Activated CD4-positive, alpha-beta memory T cell treated with anti-CD3 and anti-CD28 coated beads, Interleukin-2, amount 10 ng/mL, durations not matched to agents 7 days and 5 days (primary cell): Measurements from ENCODE around the gene SAPCD1. TPM values are rescaled to one million over a fixed set of nuclear protein-coding genes. Genes with fewer than 3 reads are reported as not detected.
"Not testable (repeated sequence)": the region's sequence is repeated elsewhere in the genome, so short reads cannot be mapped to it uniquely, and the experiment has no call there.

Experiments
- CTCF ChIA-PET: fragments of 350-600 bp; sonication (Branson Sonifier 250); formaldehyde crosslinking; loops from one replicate; lab custom pipeline; 2021; ENCODE audit warnings: antibody characterized with exemption, inconsistent platforms; lab: Charles Lee
- POLR2A ChIA-PET: fragments of 350-600 bp; sonication (Branson Sonifier 250); formaldehyde crosslinking; loops from one replicate; lab custom pipeline; 2021; ENCODE audit warnings: antibody characterized with exemption; lab: Charles Lee
- DNase-seq: peaks from one replicate; pipeline ENCODE4 v3.0.0-alpha.2; 2020
- H3K27ac Mint-ChIP-seq: one replicate; pipeline ENCODE4 v1.8.0; 2021; ENCODE audit warnings: mild to moderate bottlenecking, mixed read lengths
- H3K27me3 Mint-ChIP-seq: one replicate; pipeline ENCODE4 v1.8.0; 2021; ENCODE audit warnings: mixed read lengths
- H3K36me3 Mint-ChIP-seq: one replicate; pipeline ENCODE4 v1.8.0; 2021; ENCODE audit warnings: low read depth, mixed read lengths
- H3K4me1 Mint-ChIP-seq: one replicate; pipeline ENCODE4 v1.8.0; 2021; ENCODE audit warnings: mixed read lengths
- H3K4me3 Mint-ChIP-seq: one replicate; pipeline ENCODE4 v1.8.0; 2021; ENCODE audit warnings: mild to moderate bottlenecking, mixed read lengths
- H3K9me3 Mint-ChIP-seq: one replicate; pipeline ENCODE4 v1.8.0; 2021; ENCODE audit warnings: mixed read lengths
- total RNA-seq, 2 experiments: library from RNA; stranded (reverse); gene quantifications; one replicate each; pipeline ENCODE4 v1.2.3, GENCODE V29; 2021

Gene SAPCD1
- total RNA-seq, 2 experiments from 2014 or later, result 10.7 to 14.6 TPM

GRCh38 chr6:31799781-31800180 is 37.3 kb downstream of the SAPCD1 start:
- H3K27ac Mint-ChIP-seq, result no peak overlapping the region
- no peak overlapping the region for H3K4me3 Mint-ChIP-seq
- peaks cover 32% of the 10 kb centered on the region for H3K36me3 Mint-ChIP-seq
- POLR2A ChIA-PET, result interaction anchor here (1.3 to 7.4 kb wide), 5 partner anchors 14 to 61 kb away, joined by 3 to 104 read pairs (median 10); partner anchors contain the start of genes CLIC1, HSPA1A, HSPA1L and MSH5
- H3K27me3 Mint-ChIP-seq, result no peaks in the 10 kb centered on the region
- no peak for DNase-seq
- no peaks in the 10 kb centered on the region for H3K9me3 Mint-ChIP-seq
- CTCF ChIA-PET, result interaction anchor here (1.6 to 2.1 kb wide), 2 partner anchors 9 to 18 kb away, joined by 6 to 7 read pairs; no protein-coding TSS in a partner anchor
- H3K4me1 Mint-ChIP-seq, result peaks cover 45% of the 10 kb centered on the region

GRCh38 chr6:31801031-31801927 is 38.8 kb downstream of the SAPCD1 start:
- Mint-ChIP-seq H3K4me1 (peaks cover 54% of the 10 kb centered on the region), H3K27ac (peak overlapping the region; percentile 53), H3K36me3 (peaks cover 35% of the 10 kb centered on the region)
- CTCF ChIA-PET, result interaction anchor here (1.0 kb wide), 1 partner anchor 31 kb away, joined by 3 read pairs; no protein-coding TSS in a partner anchor
- H3K27me3 Mint-ChIP-seq, H3K4me3 Mint-ChIP-seq, H3K9me3 Mint-ChIP-seq, DNase-seq: not testable (repeated sequence)
- POLR2A ChIA-PET, result interaction anchor here (0.7 to 7.4 kb wide), 3 partner anchors 10 to 63 kb away, joined by 3 to 104 read pairs (median 24); partner anchors contain the start of genes CLIC1, HSPA1A, HSPA1L and MSH5

GRCh38 chr6:31805939-31806469 is 43.5 kb downstream of the SAPCD1 start:
- peak overlapping the region; percentile 91 for H3K4me3 Mint-ChIP-seq
- H3K36me3 Mint-ChIP-seq, result peaks cover 39% of the 10 kb centered on the region

DNA sequence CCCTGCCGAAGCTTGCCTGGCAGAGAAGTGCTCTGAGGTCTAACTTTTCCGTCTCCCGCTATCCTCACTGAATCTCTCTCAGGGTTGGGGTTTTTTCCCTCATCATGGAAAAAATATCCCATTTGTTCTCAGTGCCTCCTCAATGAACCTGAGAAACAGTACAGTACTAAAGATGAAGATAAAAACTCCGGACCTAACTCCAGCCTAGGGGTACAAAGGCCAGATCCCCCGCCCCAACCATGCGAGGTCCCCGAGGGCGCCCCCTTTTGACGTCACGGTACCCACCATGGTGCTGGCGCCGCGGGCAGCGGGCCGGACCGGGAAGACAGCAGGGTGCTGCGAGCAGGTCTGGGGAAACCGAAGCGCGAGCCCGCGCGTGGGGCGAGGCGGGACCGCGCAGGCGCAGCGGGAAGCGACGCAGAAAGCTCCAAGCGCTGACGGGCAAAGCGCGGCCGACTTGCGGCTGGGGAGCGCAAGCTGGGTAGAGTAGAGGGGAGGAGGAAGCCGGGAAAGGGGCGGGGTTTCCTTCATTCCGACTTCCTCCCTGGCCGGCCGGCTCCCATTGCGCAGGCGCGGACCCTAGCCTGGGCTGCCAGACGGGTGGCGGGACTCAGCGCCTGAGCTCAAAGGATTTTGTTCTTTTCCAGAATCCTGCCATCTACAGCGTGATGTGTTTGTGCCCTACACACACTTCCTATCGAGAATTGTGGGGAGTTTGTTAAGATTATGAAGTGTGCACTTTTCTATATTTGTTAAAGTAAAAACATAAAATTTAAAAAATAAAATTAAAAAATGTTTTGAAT is 44.2 kb downstream of the SAPCD1 start, which contains the start of gene LSM2:
Gene LSM2 (minus strand): TSS at position 497 of the 803 bp plus-strand sequence. CDS start 209 bp downstream, at position 288.
- H3K27ac Mint-ChIP-seq, result peak within 1 kb of the TSS; percentile 91
- DNase-seq, result peak; percentile 98
- POLR2A ChIA-PET, result interaction anchor here (0.6 to 4.0 kb wide), 34 partner anchors 8 to 1167 kb away, joined by 3 to 57 read pairs (median 5); partner anchors contain the start of genes ABHD16A, BAG6, C6orf47 and CLIC1
- no peaks in the 10 kb centered on the region for H3K9me3 Mint-ChIP-seq
- H3K27me3 Mint-ChIP-seq, result no peaks in the 10 kb centered on the region
- peak within 1 kb of the TSS; percentile 91 for H3K4me3 Mint-ChIP-seq
- peaks cover 43% of the 10 kb centered on the region for H3K4me1 Mint-ChIP-seq
- CTCF ChIA-PET, result interaction anchor here (0.6 to 3.6 kb wide), 21 partner anchors 8 to 461 kb away, joined by 3 to 23 read pairs (median 7); partner anchors contain the start of genes DDAH2, HSPA1A, HSPA1B and HSPA1L
- peaks cover 35% of the 10 kb centered on the region for H3K36me3 Mint-ChIP-seq

More at GRCh38 chr6:31805939-31806469, 43.5 kb downstream of the SAPCD1 start:
- ChIA-PET POLR2A (interaction anchor here (0.7 to 4.0 kb wide), 24 partner anchors 9 to 1168 kb away, joined by 3 to 57 read pairs (median 8); partner anchors contain the start of genes ABHD16A, BAG6, C6orf47 and CLIC1), CTCF (interaction anchor here (0.6 to 3.6 kb wide), 13 partner anchors 8 to 121 kb away, joined by 3 to 23 read pairs (median 10); partner anchors contain the start of genes DDAH2, HSPA1A, HSPA1B and HSPA1L)
- Mint-ChIP-seq H3K4me1 (peaks cover 40% of the 10 kb centered on the region), H3K9me3 (no peaks in the 10 kb centered on the region), H3K27me3 (no peaks in the 10 kb centered on the region), H3K27ac (peak overlapping the region; percentile 91)
- no peak for DNase-seq

- not testable (repeated sequence) for H3K27ac Mint-ChIP-seq, H3K9me3 Mint-ChIP-seq, H3K27me3 Mint-ChIP-seq, H3K4me3 Mint-ChIP-seq, DNase-seq
- Mint-ChIP-seq H3K4me1 (peaks cover 55% of the 10 kb centered on the region), H3K36me3 (peaks cover 26% of the 10 kb centered on the region)
- CTCF ChIA-PET, result interaction anchor here (3.6 kb wide), 1 partner anchor 12 kb away, joined by 23 read pairs; the partner anchor contains the start of gene VARS1
- POLR2A ChIA-PET, result interaction anchor here (4.0 kb wide), 1 partner anchor 11 kb away, joined by 51 read pairs; the partner anchor contains the start of gene VARS1
These were observed 46.1 kb downstream of the SAPCD1 start for GRCh38 chr6:31808599-31808998.

DNA sequence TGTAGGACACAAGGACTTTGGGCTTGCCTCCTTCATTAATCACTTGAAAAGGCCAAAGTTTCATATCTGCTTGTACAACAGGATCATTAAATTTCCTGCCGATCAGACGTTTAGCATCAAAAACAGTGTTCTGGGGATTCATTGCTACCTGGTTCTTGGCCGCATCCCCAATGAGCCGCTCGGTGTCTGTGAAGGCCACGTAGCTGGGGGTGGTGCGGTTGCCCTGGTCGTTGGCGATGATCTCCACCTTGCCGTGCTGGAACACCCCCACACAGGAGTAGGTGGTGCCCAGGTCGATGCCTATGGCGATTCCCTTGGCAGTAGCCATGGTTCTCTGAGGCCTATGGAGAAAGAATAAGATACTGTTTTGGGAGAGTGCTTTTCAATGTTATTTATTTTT is 49.2 kb downstream of the SAPCD1 start:
- DNase-seq, result no peak
- Mint-ChIP-seq H3K4me1 (peaks cover 41% of the 10 kb centered on the region), H3K36me3 (peaks cover 13% of the 10 kb centered on the region), H3K4me3 (no peak overlapping the region), H3K27ac (peak overlapping the region; percentile 96), H3K9me3 (no peaks in the 10 kb centered on the region), H3K27me3 (no peaks in the 10 kb centered on the region)
- ChIA-PET CTCF (interaction anchor here (2.9 kb wide), 1 partner anchor 15 kb away, joined by 14 read pairs; the partner anchor contains the start of gene HSPA1B), POLR2A (interaction anchor here (0.7 to 5.6 kb wide), 9 partner anchors 8 to 160 kb away, joined by 3 to 98 read pairs (median 10); partner anchors contain the start of genes CLIC1, HSPA1B, MSH5 and VARS1)

- Mint-ChIP-seq H3K36me3 (peaks cover 22% of the 10 kb centered on the region), H3K27me3 (no peaks in the 10 kb centered on the region), H3K4me1 (peaks cover 44% of the 10 kb centered on the region), H3K9me3 (no peaks in the 10 kb centered on the region), H3K4me3 (peak overlapping the region; percentile 71), H3K27ac (peak overlapping the region; percentile 96)
- POLR2A ChIA-PET, result interaction anchor here (1.1 to 5.6 kb wide), 12 partner anchors 8 to 272 kb away, joined by 3 to 98 read pairs (median 8); partner anchors contain the start of genes CLIC1, DDX39B, HSPA1B and MSH5
- CTCF ChIA-PET, result interaction anchor here (1.1 to 2.9 kb wide), 9 partner anchors 7 to 84 kb away, joined by 3 to 14 read pairs (median 7); partner anchors contain the start of genes CLIC1, HSPA1B, LSM2 and VARS1
- no peak for DNase-seq
These were observed 51.0 kb downstream of the SAPCD1 start for GRCh38 chr6:31813465-31813849.

Other genes with a start within 250 kb of the SAPCD1 start
- gene MCCD1, start 233.7 kb upstream of the SAPCD1 start, total RNA-seq, result not detected
- 100 to 1,000 TPM; 427 to 434 TPM for gene DDX39B, start 220.7 kb upstream of the SAPCD1 start, total RNA-seq
- 1 to 10 TPM; 2.7 to 3.8 TPM for gene ATP6V1G2, start 216.0 kb upstream of the SAPCD1 start, total RNA-seq
- gene NFKBIL1, start 215.0 kb upstream of the SAPCD1 start, total RNA-seq, result 10 to 100 TPM; 22.8 to 23.6 TPM
- gene LTA, start 190.4 kb upstream of the SAPCD1 start, total RNA-seq, result 10 to 100 TPM; 37.2 to 38.4 TPM
- gene TNF, start 187.1 kb upstream of the SAPCD1 start, total RNA-seq, result 100 to 1,000 TPM; 124 to 130 TPM
- 1,000 to 10,000 TPM; 1,185 to 1,194 TPM for gene LTB, start 180.2 kb upstream of the SAPCD1 start, total RNA-seq
- 10 to 100 TPM; 69.8 to 74.5 TPM for gene LST1, start 176.4 kb upstream of the SAPCD1 start, total RNA-seq
- 10 to 100 TPM; 76.4 to 78.3 TPM for gene NCR3, start 169.7 kb upstream of the SAPCD1 start, total RNA-seq
- gene AIF1, start 147.4 kb upstream of the SAPCD1 start, total RNA-seq, result 10 to 100 TPM; 11.3 to 11.7 TPM
- 100 to 1,000 TPM; 215 to 222 TPM for gene PRRC2A, start 141.9 kb upstream of the SAPCD1 start, total RNA-seq
- 100 to 1,000 TPM; 275 to 282 TPM for gene BAG6, start 110.0 kb upstream of the SAPCD1 start, total RNA-seq
- gene APOM, start 106.8 kb upstream of the SAPCD1 start, total RNA-seq, result 1 to 10 TPM; 2.9 to 3.6 TPM
- 10 to 100 TPM; 26.4 to 26.7 TPM for gene C6orf47, start 101.9 kb upstream of the SAPCD1 start, total RNA-seq
- gene GPANK1, start 97.7 kb upstream of the SAPCD1 start, total RNA-seq, result 10 to 100 TPM; 33.6 to 35.2 TPM
- gene CSNK2B, start 96.6 kb upstream of the SAPCD1 start, total RNA-seq, result 100 to 1,000 TPM; 199 to 212 TPM
- gene LY6G5B, start 92.7 kb upstream of the SAPCD1 start, total RNA-seq, result 10 to 100 TPM; 16.7 to 17.2 TPM
- 1 to 10 TPM; 2.3 to 2.6 TPM for gene LY6G5C, start 81.6 kb upstream of the SAPCD1 start, total RNA-seq
- 10 to 100 TPM; 53.1 to 55.0 TPM for gene ABHD16A, start 59.3 kb upstream of the SAPCD1 start, total RNA-seq
- gene LY6G6F, start 55.8 kb upstream of the SAPCD1 start, total RNA-seq, result not detected
- not detected for gene LY6G6D, start 47.3 kb upstream of the SAPCD1 start, total RNA-seq
- gene LY6G6C, start 40.9 kb upstream of the SAPCD1 start, total RNA-seq, result not detected
- not detected for gene MPIG6B, start 39.3 kb upstream of the SAPCD1 start, total RNA-seq
- 10 to 100 TPM; 22.1 to 23.9 TPM for gene DDAH2, start 33.4 kb upstream of the SAPCD1 start, total RNA-seq
- 100 to 1,000 TPM; 640 to 644 TPM for gene CLIC1, start 26.1 kb upstream of the SAPCD1 start, total RNA-seq
- 10 to 100 TPM; 60.1 to 63.2 TPM for gene MSH5, start 22.7 kb upstream of the SAPCD1 start, total RNA-seq
- 10 to 100 TPM; 11.0 to 12.2 TPM for gene VWA7, start 14.7 kb downstream of the SAPCD1 start, total RNA-seq
- 10 to 100 TPM; 84.1 to 88.4 TPM for gene VARS1, start 33.1 kb downstream of the SAPCD1 start, total RNA-seq
- gene LSM2, start 44.3 kb downstream of the SAPCD1 start, total RNA-seq, result 100 to 1,000 TPM; 100 to 108 TPM
- gene HSPA1L, start 52.6 kb downstream of the SAPCD1 start, total RNA-seq, result 1 to 10 TPM; 2.8 to 3.0 TPM
- 100 to 1,000 TPM; 147 to 151 TPM for gene HSPA1A, start 52.9 kb downstream of the SAPCD1 start, total RNA-seq
- 10 to 100 TPM; 60.6 to 62.6 TPM for gene HSPA1B, start 65.1 kb downstream of the SAPCD1 start, total RNA-seq
- gene NEU1, start 100.2 kb downstream of the SAPCD1 start, total RNA-seq, result 10 to 100 TPM; 29.2 to 29.6 TPM
- under 1 TPM in 1 of 2 experiments, not detected in 1; 0.38 TPM for gene SLC44A4, start 116.3 kb downstream of the SAPCD1 start, total RNA-seq
- gene EHMT2, start 135.0 kb downstream of the SAPCD1 start, total RNA-seq, result 10 to 100 TPM; 57.0 to 58.4 TPM
- gene ZBTB12, start 139.4 kb downstream of the SAPCD1 start, total RNA-seq, result 1 to 10 TPM in 1 of 2 experiments, under 1 TPM in 1; 0.98 to 1.1 TPM
- 1 to 10 TPM in 1 of 2 experiments, under 1 TPM in 1; 0.45 to 1.0 TPM for gene C2, start 165.1 kb downstream of the SAPCD1 start, total RNA-seq
- under 1 TPM; 0.58 to 0.60 TPM for gene CFB, start 183.4 kb downstream of the SAPCD1 start, total RNA-seq
- 10 to 100 TPM; 69.6 to 70.6 TPM for gene NELFE, start 196.3 kb downstream of the SAPCD1 start, total RNA-seq
- gene SKIC2, start 196.5 kb downstream of the SAPCD1 start, total RNA-seq, result 10 to 100 TPM; 69.4 to 74.2 TPM
- gene DXO, start 209.5 kb downstream of the SAPCD1 start, total RNA-seq, result 10 to 100 TPM; 16.7 to 17.5 TPM
- gene C4A, start 219.4 kb downstream of the SAPCD1 start, total RNA-seq, result 1 to 10 TPM; 3.3 to 5.7 TPM